Ascending aorta (tissue), 2 donors: Measurements from ENCODE around the gene PHACTR3. TPM values are rescaled to one million over a fixed set of nuclear protein-coding genes. Genes with fewer than 3 reads are reported as not detected.

ENCODE experiments used
- DNase-seq, 2 donors: peaks; one replicate each; pipeline ENCODE4 v3.0.0-alpha.2; 2019; ENCODE audit warnings: low spot score in 2 of 2
- H3K27ac ChIP-seq, 2 donors: fragments of 200-600 bp; sonication (generic); one replicate each; pipeline ENCODE4 v1.5.1; 2016 to 2017; ENCODE audit warnings: mild to moderate bottlenecking in 1 of 2
- H3K27me3 ChIP-seq: fragments of 200-600 bp; sonication (generic); one replicate; pipeline ENCODE4 v1.5.1; 2017
- H3K36me3 ChIP-seq, 2 donors: fragments of 200-600 bp; sonication (generic); one replicate each; pipeline ENCODE4 v1.5.1; 2016
- H3K4me1 ChIP-seq, 2 donors: fragments of 200-600 bp; sonication (generic); one replicate each; pipeline ENCODE4 v1.5.1; 2016 to 2017; ENCODE audit warnings: mild to moderate bottlenecking in 1 of 2
- H3K4me3 ChIP-seq, 2 donors: fragments of 200-600 bp; sonication (generic); one replicate each; pipeline ENCODE4 v1.5.1; 2016 to 2017; ENCODE audit warnings: mild to moderate bottlenecking in 1 of 2
- H3K9me3 ChIP-seq, 2 donors: fragments of 200-600 bp; sonication (generic); one replicate each; pipeline ENCODE4 v1.5.1; 2016
- CTCF ChIP-seq, 3 experiments: fragments of 200-600 bp in 2 of 3; fragments of 450-650 bp in 1 of 3; sonication (generic) in 2 of 3; IDR thresholded peaks; one replicate each; pipeline ENCODE4 v1.5.1; 2016 to 2019; ENCODE audit warnings: antibody characterized with exemption in 3 of 3, mild to moderate bottlenecking in 1 of 3, moderate library complexity in 1 of 3
- intact Hi-C: fragments of 100-400 bp; cut with DNase I; formaldehyde crosslinking; loops from one replicate; pipeline ENCODE4 v1.15.1; 2023
- total RNA-seq: library from RNA; depleted of rRNA; stranded (reverse); fragments of >200 nt; gene quantifications from one replicate; pipeline ENCODE4 v1.1.0, GENCODE V29; 2016

Gene PHACTR3
- total RNA-seq, 1 donor from 2014 or later = not detected

- Histone ChIP-seq H3K27me3 (no peaks in the 10 kb centered on the region), H3K4me1 (no peaks in the 10 kb centered on the region), H3K27ac (no peak overlapping the region), H3K9me3 (no peaks in the 10 kb centered on the region), H3K36me3 (no peaks in the 10 kb centered on the region), H3K4me3 (no peak overlapping the region)
- intact Hi-C loops = no loop called here
- no peak for DNase-seq
- no peak for TF ChIP-seq CTCF (IDR thresholded peaks at IDR 0.05)
Measured at GRCh38 chr20:59683181-59683580, 78.8 kb downstream of the PHACTR3 start.

DNA sequence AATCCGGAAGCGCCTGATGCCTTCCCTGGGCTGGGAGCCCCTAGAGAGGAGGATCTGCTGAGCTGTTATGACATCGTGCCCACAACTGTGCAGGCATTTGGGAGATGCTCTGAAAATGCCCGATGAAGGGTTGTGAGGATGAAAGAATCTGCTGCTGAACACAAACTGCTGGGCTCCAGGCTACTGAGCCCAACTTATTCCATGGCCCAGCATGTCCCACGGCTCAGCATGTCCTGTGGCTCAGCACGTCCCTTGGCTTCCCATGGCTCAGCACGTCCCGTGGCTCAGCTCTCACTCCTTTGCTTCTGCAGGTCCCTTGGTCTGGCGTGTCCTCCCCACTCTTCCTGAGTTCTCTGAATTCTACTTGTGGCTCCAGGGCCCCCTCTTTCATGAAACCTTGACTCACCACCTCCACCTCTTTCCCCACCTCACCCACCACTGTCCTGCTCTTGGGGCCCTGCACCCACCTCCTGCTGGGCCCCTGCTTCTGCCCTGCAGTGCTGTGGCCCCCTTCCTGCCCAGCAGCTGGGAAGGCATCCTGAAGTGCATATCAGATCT lies 80.4 kb downstream of the PHACTR3 start:
- intact Hi-C loops = no loop called here
- no peak for TF ChIP-seq CTCF (IDR thresholded peaks at IDR 0.05)
- no peak overlapping the region for H3K4me3 ChIP-seq
- no peaks in the 10 kb centered on the region for H3K27me3 ChIP-seq
- H3K36me3 ChIP-seq = no peaks in the 10 kb centered on the region
- no peaks in the 10 kb centered on the region for H3K4me1 ChIP-seq
- H3K27ac ChIP-seq = no peak overlapping the region
- no peak for DNase-seq
- H3K9me3 ChIP-seq = no peaks in the 10 kb centered on the region

- no peak for DNase-seq
- Histone ChIP-seq H3K4me1 (no peaks in the 10 kb centered on the region), H3K27ac (no peak overlapping the region), H3K36me3 (no peaks in the 10 kb centered on the region), H3K4me3 (no peak overlapping the region), H3K27me3 (no peaks in the 10 kb centered on the region), H3K9me3 (no peaks in the 10 kb centered on the region)
- intact Hi-C loops = no loop called here
- TF ChIP-seq CTCF (IDR thresholded peaks at IDR 0.05) = no peak
Measured at GRCh38 chr20:59686404-59687346, 82.3 kb downstream of the PHACTR3 start.

- no peak overlapping the region for H3K4me3 ChIP-seq
- no peaks in the 10 kb centered on the region for H3K27me3 ChIP-seq
- no peak for DNase-seq
- no peaks in the 10 kb centered on the region for H3K9me3 ChIP-seq
- intact Hi-C loops = no loop called here
- H3K4me1 ChIP-seq = no peaks in the 10 kb centered on the region
- no peaks in the 10 kb centered on the region for H3K36me3 ChIP-seq
- H3K27ac ChIP-seq = no peak overlapping the region
- TF ChIP-seq CTCF (IDR thresholded peaks at IDR 0.05) = no peak
Measured at GRCh38 chr20:59688356-59688755, 84.0 kb downstream of the PHACTR3 start.

DNA sequence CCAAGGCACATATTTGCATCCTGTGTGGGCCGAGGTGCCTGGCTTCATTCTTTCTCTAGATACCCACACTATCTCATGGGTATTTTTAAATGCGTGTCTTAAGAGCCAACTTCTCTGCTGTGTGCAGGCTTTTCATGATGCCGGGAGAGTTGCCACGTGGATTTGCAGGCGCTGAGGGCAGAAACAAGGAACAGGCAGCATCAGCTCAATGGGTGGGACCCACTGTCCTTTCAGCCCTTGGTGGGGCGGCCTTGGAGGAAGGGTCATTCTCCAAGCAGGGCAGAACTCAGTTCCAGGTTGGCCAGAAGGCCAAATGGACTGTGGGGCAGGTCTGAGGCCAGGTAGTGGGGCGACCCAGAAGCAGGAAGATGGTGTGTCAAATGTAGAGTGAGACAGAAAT lies 84.7 kb downstream of the PHACTR3 start:
- intact Hi-C loops = no loop called here
- no peak for DNase-seq
- H3K4me3 ChIP-seq = no peak overlapping the region
- H3K36me3 ChIP-seq = no peaks in the 10 kb centered on the region
- no peaks in the 10 kb centered on the region for H3K27me3 ChIP-seq
- no peak overlapping the region for H3K27ac ChIP-seq
- no peaks in the 10 kb centered on the region for H3K9me3 ChIP-seq
- no peak for TF ChIP-seq CTCF (IDR thresholded peaks at IDR 0.05)
- no peaks in the 10 kb centered on the region for H3K4me1 ChIP-seq
